Kidney (tissue), 14 donors: Measurements from ENCODE around the gene THADA. TPM values are rescaled to one million over a fixed set of nuclear protein-coding genes. Genes with fewer than 3 reads are reported as not detected.

Experiments
- DNase-seq, 5 donors: peaks; one replicate each; pipeline ENCODE4 v3.0.0-alpha.2; 2013 to 2020
- FAIRE-seq: peaks from 2 replicates; lab custom pipeline; 2012; peaks lifted over from hg19 to GRCh38; lab: Jason Lieb, UNC
- H3K27ac ChIP-seq, 2 donors: one replicate each; pipeline ENCODE4 v1.7.0; 2013; ENCODE audit warnings: low read depth in 2 of 2, low read length in 2 of 2, inconsistent platforms in 1 of 2
- H3K27me3 ChIP-seq: one replicate; pipeline ENCODE4 v1.7.1; 2013; ENCODE audit warnings: low read length, inconsistent platforms; ENCODE audit not compliant: control insufficient read depth, insufficient read depth
- H3K36me3 ChIP-seq, 3 donors: one replicate each; pipeline versions ENCODE4 v1.7.0 to v1.7.1; 2013; ENCODE audit warnings: low read length in 3 of 3, control low read depth in 1 of 3, inconsistent platforms in 1 of 3; ENCODE audit not compliant: insufficient read depth in 3 of 3, control insufficient read depth in 2 of 3
- H3K4me1 ChIP-seq, 3 donors: one replicate each; pipeline versions ENCODE4 v1.7.0 to v1.7.1; 2013; ENCODE audit warnings: low read length in 3 of 3, inconsistent platforms in 1 of 3, low read depth in 1 of 3; ENCODE audit not compliant: control insufficient read depth in 2 of 3, insufficient read depth in 2 of 3
- H3K4me3 ChIP-seq, 3 donors: one replicate each; pipeline versions ENCODE4 v1.7.0 to v1.8.1; 2013; ENCODE audit warnings: low read length in 3 of 3, control low read depth in 1 of 3, inconsistent platforms in 1 of 3
- H3K9ac ChIP-seq, 3 donors: one replicate each; pipeline versions ENCODE4 v1.7.0 to v1.7.1; 2013; ENCODE audit warnings: low read length in 3 of 3, control low read depth in 1 of 3, inconsistent platforms in 1 of 3
- H3K9me3 ChIP-seq, 3 donors: one replicate each; pipeline versions ENCODE4 v1.7.0 to v1.7.1; 2013; ENCODE audit warnings: low read length in 3 of 3, control low read depth in 1 of 3, inconsistent platforms in 1 of 3; ENCODE audit not compliant: control insufficient read depth in 2 of 3, insufficient read depth in 1 of 3
- CTCF ChIP-seq: IDR thresholded peaks from 3 replicates; pipeline ENCODE4 v1.5.1; 2012; ENCODE audit warnings: mild to moderate bottlenecking, moderate library complexity, borderline replicate concordance; ENCODE audit not compliant: insufficient read depth; ENCODE audit errors: extremely low read depth
- intact Hi-C: fragments of 100-400 bp; cut with DNase I; formaldehyde crosslinking; loops from one replicate; pipeline ENCODE4 v1.11.1; 2022
- polyA plus RNA-seq: library from polyadenylated mRNA; stranded (reverse); fragments of 350-450 nt; fragmentation: Illumina TruSeq; extraction: RNeasy Lipid Tissue Mini Kit (QIAGEN cat#74804); gene quantifications from one replicate; pipeline ENCODE4 v1.2.3, GENCODE V29; 2014; ENCODE audit warnings: low read depth, low replicate concordance; ENCODE audit not compliant: insufficient read depth
- total RNA-seq: library from RNA; stranded (reverse); fragmentation: NEBNext Ultra II Directional; extraction: Animal tissue kit (Norgen Biotek cat#: 25700); gene quantifications from one replicate; pipeline ENCODE4 v1.2.1, GENCODE V29; 2021
- donor health status: control.
- donor health status: control.
- donor health status: control.
- donor health status: control.
- donor health status: control.
- donor health status: DM: yes; HTN: yes; CAD: no.
- donor health status: Normal renal cell carcinoma (clear cell type).

The THADA gene
- total and polyA plus RNA-seq, 2 donors from 2014 or later = 21.4 to 45.1 TPM

GRCh38 chr2:43214253-43214652 is 381.6 kb downstream of the THADA start:
- intact Hi-C loops = no loop called here
- DNase-seq = peak in 2 of 5 donors; percentile 41 to 57
- no peak overlapping the region for H3K4me3 ChIP-seq
- H3K9ac ChIP-seq = no peak overlapping the region
- no peaks in the 10 kb centered on the region for H3K36me3 ChIP-seq
- TF ChIP-seq CTCF = no peak
- H3K27me3 ChIP-seq = no peaks in the 10 kb centered on the region
- no peaks in the 10 kb centered on the region for H3K9me3 ChIP-seq
- FAIRE-seq = no peak
- no peak overlapping the region for H3K27ac ChIP-seq
- H3K4me1 ChIP-seq = peaks cover 12 to 22% (median 21%) of the 10 kb centered on the region in 3 donors

GRCh38 chr2:43212931-43213330 is 382.9 kb downstream of the THADA start:
- no peak for TF ChIP-seq CTCF
- Histone ChIP-seq H3K9ac (no peak overlapping the region), H3K27me3 (no peaks in the 10 kb centered on the region), H3K27ac (no peak overlapping the region), H3K36me3 (no peaks in the 10 kb centered on the region), H3K4me3 (no peak overlapping the region), H3K9me3 (no peaks in the 10 kb centered on the region), H3K4me1 (peaks cover 6 to 14% (median 9%) of the 10 kb centered on the region in 3 donors)
- no peak for FAIRE-seq
- DNase-seq = no peak
- intact Hi-C loops = no loop called here

GRCh38 chr2:43212216-43212835 is 383.5 kb downstream of the THADA start:
- no peaks in the 10 kb centered on the region for H3K27me3 ChIP-seq
- H3K9me3 ChIP-seq = no peaks in the 10 kb centered on the region
- H3K4me1 ChIP-seq = peaks cover 1 to 9% (median 3%) of the 10 kb centered on the region in 3 donors
- H3K36me3 ChIP-seq = no peaks in the 10 kb centered on the region
- H3K9ac ChIP-seq = no peak overlapping the region
- intact Hi-C loops = no loop called here
- FAIRE-seq (no peak), DNase-seq (no peak)
- no peak overlapping the region for H3K27ac ChIP-seq
- no peak overlapping the region for H3K4me3 ChIP-seq
- no peak for TF ChIP-seq CTCF
